Hepatocyte (in vitro differentiated cells): ENCODE data around the gene ASB1. TPM values are rescaled to one million over a fixed set of nuclear protein-coding genes. Genes with fewer than 3 reads are reported as not detected.

Source experiments
- DNase-seq: peaks from one replicate; pipeline ENCODE4 v3.0.0-alpha.2; 2016; ENCODE audit warnings: low spot score
- H2AFZ ChIP-seq: fragments of 200-600 bp; sonication (generic); 2 replicates; pipeline ENCODE4 v1.6.0; 2016; ENCODE audit warnings: antibody characterized with exemption, mild to moderate bottlenecking
- H3K27ac ChIP-seq: fragments of 200-600 bp; sonication (generic); 2 replicates; pipeline ENCODE4 v1.5.1; 2016; ENCODE audit warnings: mild to moderate bottlenecking
- H3K27me3 ChIP-seq: fragments of 200-600 bp; sonication (generic); 2 replicates; pipeline ENCODE4 v1.6.1; 2016
- H3K36me3 ChIP-seq: fragments of 200-600 bp; sonication (generic); replicated peaks from 2 replicates; pipeline ENCODE4 v1.5.1; 2016; ENCODE audit warnings: low read depth; ENCODE audit not compliant: insufficient read depth
- H3K4me1 ChIP-seq: fragments of 200-600 bp; sonication (generic); 2 replicates; pipeline ENCODE4 v1.5.1; 2016; ENCODE audit warnings: mild to moderate bottlenecking, moderate library complexity; ENCODE audit not compliant: insufficient read depth
- H3K4me2 ChIP-seq: fragments of 200-600 bp; sonication (generic); 2 replicates; pipeline ENCODE4 v1.6.0; 2016
- H3K4me3 ChIP-seq: fragments of 200-600 bp; sonication (generic); 2 replicates; pipeline ENCODE4 v1.5.1; 2016; ENCODE audit warnings: mild to moderate bottlenecking
- H3K79me2 ChIP-seq: fragments of 200-600 bp; sonication (generic); 2 replicates; pipeline ENCODE4 v1.6.0; 2017; ENCODE audit warnings: mild to moderate bottlenecking
- H3K9me2 ChIP-seq: fragments of 200-600 bp; sonication (generic); replicated peaks from 2 replicates; pipeline ENCODE4 v1.6.0; 2017; ENCODE audit warnings: mild to moderate bottlenecking; ENCODE audit not compliant: insufficient read depth
- H3K9me3 ChIP-seq: fragments of 200-600 bp; sonication (generic); 2 replicates; pipeline ENCODE4 v1.5.1; 2016; ENCODE audit warnings: low read depth, mild to moderate bottlenecking
- H4K20me1 ChIP-seq: fragments of 200-600 bp; sonication (generic); 2 replicates; pipeline ENCODE4 v1.6.0; 2016; ENCODE audit warnings: mild to moderate bottlenecking; ENCODE audit not compliant: insufficient read depth, poor library complexity, severe bottlenecking
- CTCF ChIP-seq: fragments of 200-600 bp; sonication (generic); IDR thresholded peaks from 2 replicates; pipeline ENCODE4 v1.5.1; 2016; ENCODE audit warnings: antibody characterized with exemption, mild to moderate bottlenecking; ENCODE audit not compliant: poor library complexity
- EZH2 ChIP-seq: fragments of 200-600 bp; sonication (generic); IDR thresholded peaks from 2 replicates; pipeline ENCODE4 v1.6.1; 2016; ENCODE audit warnings: antibody characterized with exemption, mild to moderate bottlenecking, borderline replicate concordance
- EZH2phosphoT487 ChIP-seq: fragments of 200-600 bp; sonication (generic); IDR thresholded peaks from one replicate; pipeline ENCODE4 v1.6.1; 2018; ENCODE audit warnings: antibody characterized with exemption, mild to moderate bottlenecking, low read depth, moderate library complexity; ENCODE audit not compliant: unreplicated experiment, severe bottlenecking
- WGBS: methylation state at CpG from one replicate; pipeline ENCODE4 v1.1.6; 2016; ENCODE audit warnings: low lambda C conversion rate; ENCODE audit errors: missing lambda C conversion rate; 5-methylcytosine and 5-hydroxymethylcytosine counted together
- polyA plus RNA-seq: library from polyadenylated mRNA; unstranded; fragments of >200 nt; fragmentation: Nextera tagmentation; extraction: Ambion mirVana; gene quantifications from 2 replicates; pipeline ENCODE4 v1.2.1, GENCODE V29; 2016
- total RNA-seq: library from RNA; depleted of rRNA; stranded (reverse); fragments of >200 nt; gene quantifications from 2 replicates; pipeline ENCODE4 v1.2.3, GENCODE V29; 2014

ASB1 gene
- total and polyA plus RNA-seq, 2 experiments from 2014 or later: 13.0 to 27.9 TPM

- 83% methylated on average over 7 of the region's 7 CpGs for WGBS
- Histone ChIP-seq H3K79me2 (no peaks in the 10 kb centered on the region), H3K4me3 (no peak overlapping the region), H3K27me3 (no peaks in the 10 kb centered on the region), H3K4me2 (no peak overlapping the region), H2AFZ (no peak overlapping the region), H4K20me1 (no peaks in the 10 kb centered on the region), H3K36me3 (no peaks in the 10 kb centered on the region), H3K9me2 (no peaks in the 10 kb centered on the region), H3K27ac (peak overlapping the region; percentile 1), H3K4me1 (no peaks in the 10 kb centered on the region), H3K9me3 (no peaks in the 10 kb centered on the region)
- TF ChIP-seq EZH2phosphoT487 (no peak), CTCF (no peak), EZH2 (no peak)
- no peak for DNase-seq
Measured at GRCh38 chr2:238380336-238380735, 46.4 kb upstream of the ASB1 start.

GRCh38 chr2:238380785-238381184, 45.9 kb upstream of the ASB1 start:
- no peak for TF ChIP-seq EZH2
- no peak for TF ChIP-seq EZH2phosphoT487
- no peak for TF ChIP-seq CTCF
- peak; percentile 36 for DNase-seq
- Histone ChIP-seq H3K27me3 (no peaks in the 10 kb centered on the region), H3K79me2 (no peaks in the 10 kb centered on the region), H3K4me2 (no peak overlapping the region), H3K9me2 (no peaks in the 10 kb centered on the region), H4K20me1 (no peaks in the 10 kb centered on the region), H3K9me3 (no peaks in the 10 kb centered on the region), H3K4me3 (no peak overlapping the region), H2AFZ (no peak overlapping the region), H3K36me3 (no peaks in the 10 kb centered on the region), H3K4me1 (no peaks in the 10 kb centered on the region), H3K27ac (peak overlapping the region; percentile 1)
- WGBS: 73% methylated on average over 1 of the region's 1 CpG

- no peaks in the 10 kb centered on the region for H3K9me2 ChIP-seq
- H3K79me2 ChIP-seq: no peaks in the 10 kb centered on the region
- H3K4me1 ChIP-seq: no peaks in the 10 kb centered on the region
- no peaks in the 10 kb centered on the region for H3K9me3 ChIP-seq
- H3K27ac ChIP-seq: no peak overlapping the region
- WGBS: 96% methylated on average over 16 of the region's 16 CpGs
- H3K4me3 ChIP-seq: no peak overlapping the region
- no peaks in the 10 kb centered on the region for H4K20me1 ChIP-seq
- no peaks in the 10 kb centered on the region for H3K36me3 ChIP-seq
- no peak for DNase-seq
- TF ChIP-seq EZH2phosphoT487 (no peak), EZH2 (no peak), CTCF (no peak)
- H3K27me3 ChIP-seq: no peaks in the 10 kb centered on the region
- no peak overlapping the region for H3K4me2 ChIP-seq
- H2AFZ ChIP-seq: no peak overlapping the region
Measured at GRCh38 chr2:238381341-238382115, 45.2 kb upstream of the ASB1 start.
